ENCODE results near the gene ZKSCAN3.

DNA sequence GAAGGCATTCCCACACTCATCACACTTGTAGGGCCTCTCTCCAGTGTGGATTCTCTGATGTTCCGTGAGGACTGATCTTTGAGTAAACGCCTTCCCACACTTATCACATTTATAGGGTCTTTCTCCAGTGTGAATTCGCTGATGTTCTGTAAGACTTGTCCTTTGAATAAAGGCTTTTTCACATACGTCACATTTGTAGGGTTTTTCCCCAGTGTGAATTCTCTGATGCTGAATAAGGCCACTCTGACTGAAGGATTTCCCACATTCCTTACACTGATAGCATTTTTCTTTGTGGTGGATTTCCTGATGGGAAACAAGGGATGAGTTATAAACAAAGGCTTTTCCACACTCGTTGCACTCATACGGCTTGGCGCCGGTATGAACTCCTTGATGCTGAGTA lies 40.9 kb downstream of the ZKSCAN3 start:
- TF ChIP-seq POLR2AphosphoS5 (IDR thresholded peaks at IDR 0.05) (no peak), POLR2A (IDR thresholded peaks at IDR 0.05) (no peak)
- TF ChIP-seq, protein P1, sequence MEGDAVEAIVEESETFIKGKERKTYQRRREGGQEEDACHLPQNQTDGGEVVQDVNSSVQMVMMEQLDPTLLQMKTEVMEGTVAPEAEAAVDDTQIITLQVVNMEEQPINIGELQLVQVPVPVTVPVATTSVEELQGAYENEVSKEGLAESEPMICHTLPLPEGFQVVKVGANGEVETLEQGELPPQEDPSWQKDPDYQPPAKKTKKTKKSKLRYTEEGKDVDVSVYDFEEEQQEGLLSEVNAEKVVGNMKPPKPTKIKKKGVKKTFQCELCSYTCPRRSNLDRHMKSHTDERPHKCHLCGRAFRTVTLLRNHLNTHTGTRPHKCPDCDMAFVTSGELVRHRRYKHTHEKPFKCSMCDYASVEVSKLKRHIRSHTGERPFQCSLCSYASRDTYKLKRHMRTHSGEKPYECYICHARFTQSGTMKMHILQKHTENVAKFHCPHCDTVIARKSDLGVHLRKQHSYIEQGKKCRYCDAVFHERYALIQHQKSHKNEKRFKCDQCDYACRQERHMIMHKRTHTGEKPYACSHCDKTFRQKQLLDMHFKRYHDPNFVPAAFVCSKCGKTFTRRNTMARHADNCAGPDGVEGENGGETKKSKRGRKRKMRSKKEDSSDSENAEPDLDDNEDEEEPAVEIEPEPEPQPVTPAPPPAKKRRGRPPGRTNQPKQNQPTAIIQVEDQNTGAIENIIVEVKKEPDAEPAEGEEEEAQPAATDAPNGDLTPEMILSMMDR (IDR thresholded peaks at IDR 0.05): no peak
